ENCODE results near the gene KIF26B. TPM values are rescaled to one million over a fixed set of nuclear protein-coding genes. Genes with fewer than 3 reads are reported as not detected.
A peak's percentile ranks its signal among the peaks of the same experiment; 100 is the strongest.

Gene KIF26B
- total RNA-seq, 2 experiments from 2014 or later: 0.60 to 0.84 TPM

DNA sequence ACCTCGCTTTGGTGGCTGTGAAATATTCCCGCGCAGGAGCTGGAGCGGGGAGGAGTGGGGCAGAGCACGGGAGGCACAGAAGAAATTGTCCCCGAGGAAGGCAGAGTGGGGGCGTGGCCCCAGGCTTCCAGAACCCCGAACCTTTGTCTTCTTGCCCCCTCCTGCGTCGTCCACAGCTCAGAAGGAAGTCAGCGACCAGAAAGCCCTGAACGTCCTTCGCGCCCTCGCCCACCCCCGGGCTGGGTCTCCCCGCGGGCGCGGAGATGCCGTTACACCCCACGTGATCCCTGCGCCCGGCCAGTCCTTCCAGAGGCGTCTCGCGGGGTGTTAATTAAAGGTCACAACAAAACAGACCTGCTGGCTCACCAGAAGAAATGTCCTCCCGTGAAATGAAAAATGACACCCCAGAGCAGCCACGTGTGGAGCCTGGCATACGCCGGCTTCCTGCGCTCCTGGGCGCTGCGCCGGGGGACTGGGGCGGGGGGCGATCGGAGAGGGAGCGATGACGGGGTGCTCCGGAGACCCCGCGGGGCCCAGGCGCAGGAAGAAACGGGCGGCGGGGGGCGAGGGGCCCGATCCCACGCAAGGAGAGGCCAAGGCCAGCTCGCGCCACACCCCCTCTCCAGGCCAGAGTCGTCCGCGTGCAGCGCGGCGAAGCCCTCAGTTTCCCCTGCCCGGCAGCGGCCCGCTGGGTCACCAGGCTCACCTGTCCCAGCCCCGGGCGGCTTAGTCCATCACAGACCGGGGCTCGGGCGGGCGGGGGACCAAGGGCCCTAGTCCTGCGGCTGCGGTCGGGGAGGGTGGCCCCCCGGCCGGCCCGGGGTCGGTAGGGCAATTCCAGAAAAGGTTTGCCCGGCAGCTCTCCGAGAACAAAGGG, 995 bp upstream of the KIF26B start:
- peaks cover 15% of the 10 kb centered on the region for H3K4me1 Mint-ChIP-seq
- H3K9me3 Mint-ChIP-seq: no peaks in the 10 kb centered on the region
- H3K27me3 Mint-ChIP-seq: peaks cover 72% of the 10 kb centered on the region
- peak overlapping the region; percentile 48 for H3K27ac Mint-ChIP-seq
- peak overlapping the region; percentile 73 for H3K4me3 Mint-ChIP-seq
- no peaks in the 10 kb centered on the region for H3K36me3 Mint-ChIP-seq
- DNase-seq: peak; percentile 10

DNA sequence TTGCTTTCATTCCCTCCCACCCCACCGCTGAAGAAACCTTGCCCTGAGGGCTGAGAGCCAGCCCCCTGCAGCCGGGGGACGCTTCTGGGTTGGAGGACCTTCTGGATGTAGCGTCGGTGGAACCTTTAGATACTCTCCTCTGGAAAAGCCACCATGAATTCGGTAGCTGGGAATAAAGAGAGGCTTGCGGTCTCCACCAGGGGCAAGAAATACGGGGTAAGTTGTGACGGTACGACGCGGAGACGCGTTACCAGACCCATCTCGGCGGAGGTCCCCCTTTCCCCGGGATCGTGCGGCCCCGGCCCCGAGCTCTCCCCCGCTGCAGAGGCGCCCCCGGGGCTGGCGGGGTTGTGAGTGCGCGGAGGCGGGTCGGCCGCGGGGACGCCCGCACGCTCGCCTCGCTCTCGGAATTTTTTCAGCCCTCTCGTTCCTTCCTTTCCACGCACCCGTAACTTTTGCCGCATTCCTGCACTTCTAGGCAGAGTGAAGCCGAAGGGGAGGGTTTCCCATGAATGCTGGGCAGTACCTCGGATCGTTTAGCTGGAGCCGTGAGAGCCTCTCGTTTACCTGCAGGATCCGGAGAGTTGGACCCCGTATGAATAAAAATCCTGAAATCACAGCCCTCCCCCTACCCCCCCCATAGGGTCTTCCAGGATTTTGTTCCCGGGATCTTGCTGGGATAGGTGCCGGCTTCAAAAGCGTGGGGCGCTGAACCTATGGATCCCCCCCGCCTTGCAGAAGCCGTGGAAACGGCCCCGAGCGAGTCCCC, 671 bp downstream of the KIF26B start:
- H3K9me3 Mint-ChIP-seq: peaks cover 7% of the 10 kb centered on the region
- peaks cover 82% of the 10 kb centered on the region for H3K27me3 Mint-ChIP-seq
- H3K27ac Mint-ChIP-seq: no peak overlapping the region
- DNase-seq: peak; percentile 11
- H3K4me1 Mint-ChIP-seq: peaks cover 15% of the 10 kb centered on the region
- H3K36me3 Mint-ChIP-seq: no peaks in the 10 kb centered on the region
- H3K4me3 Mint-ChIP-seq: peak overlapping the region; percentile 76

- peaks cover 15% of the 10 kb centered on the region for H3K4me1 Mint-ChIP-seq
- no peak overlapping the region for H3K27ac Mint-ChIP-seq
These were observed 1.4 kb downstream of the KIF26B start for GRCh38 chr1:245156041-245156735.

DNA sequence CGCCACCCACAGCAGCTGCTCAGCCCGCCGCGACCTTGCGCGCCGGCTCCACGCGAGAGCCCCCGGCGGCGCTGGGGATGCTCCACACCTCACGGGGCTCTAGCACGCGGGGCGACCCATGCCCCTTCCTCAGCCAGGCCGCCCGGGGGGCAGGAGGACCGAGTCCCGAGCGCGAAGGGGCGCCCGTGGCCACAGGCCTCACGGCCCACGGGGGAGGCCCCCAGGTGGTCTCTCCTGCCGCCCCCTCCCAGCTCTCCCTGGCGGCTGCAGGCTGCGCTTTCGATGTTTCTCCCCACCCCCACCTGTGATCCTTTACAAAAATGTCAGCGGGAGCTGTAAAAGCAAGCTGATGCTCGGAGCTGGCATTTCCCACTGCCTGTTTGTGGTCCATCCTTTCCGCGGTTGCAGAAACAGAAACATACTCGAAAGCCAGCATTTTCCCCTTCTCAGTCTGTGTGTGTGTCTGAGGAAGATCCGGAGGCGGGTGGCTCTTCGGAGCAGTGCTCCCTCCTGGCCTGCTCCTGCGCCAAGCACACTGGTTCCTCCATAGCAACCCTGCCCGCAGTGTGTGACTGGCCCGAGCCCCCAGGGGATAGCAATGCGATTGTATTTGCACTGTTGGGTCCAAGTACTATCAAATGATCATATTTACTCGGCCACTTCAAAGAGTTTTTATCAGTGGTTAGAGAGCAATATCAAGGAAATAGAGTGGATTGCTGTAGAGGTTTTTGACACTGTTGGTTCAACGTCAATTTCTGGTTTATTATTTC, 2.1 kb downstream of the KIF26B start:
- Mint-ChIP-seq H3K27ac (peak overlapping the region; percentile 34), H3K4me1 (peaks cover 15% of the 10 kb centered on the region), H3K27me3 (peaks cover 79% of the 10 kb centered on the region), H3K36me3 (no peaks in the 10 kb centered on the region), H3K4me3 (peak overlapping the region; percentile 71), H3K9me3 (peaks cover 7% of the 10 kb centered on the region)
- DNase-seq: peak; percentile 32

More at GRCh38 chr1:245156041-245156735, 1.4 kb downstream of the KIF26B start:
- Mint-ChIP-seq H3K9me3 (peaks cover 7% of the 10 kb centered on the region), H3K4me3 (peak overlapping the region; percentile 76), H3K36me3 (no peaks in the 10 kb centered on the region), H3K27me3 (peaks cover 82% of the 10 kb centered on the region)
- peak; percentile 90 for DNase-seq

- Mint-ChIP-seq H3K27me3 (peaks cover 71% of the 10 kb centered on the region), H3K4me3 (no peak overlapping the region), H3K9me3 (peaks cover 7% of the 10 kb centered on the region), H3K27ac (no peak overlapping the region), H3K4me1 (peaks cover 9% of the 10 kb centered on the region), H3K36me3 (no peaks in the 10 kb centered on the region)
- DNase-seq: no peak
These were observed 4.1 kb downstream of the KIF26B start for GRCh38 chr1:245158913-245159312.

GRCh38 chr1:245160288-245160687, 5.5 kb downstream of the KIF26B start:
- peaks cover 7% of the 10 kb centered on the region for H3K9me3 Mint-ChIP-seq
- H3K27me3 Mint-ChIP-seq: peaks cover 74% of the 10 kb centered on the region
- no peak overlapping the region for H3K27ac Mint-ChIP-seq
- no peaks in the 10 kb centered on the region for H3K36me3 Mint-ChIP-seq
- H3K4me3 Mint-ChIP-seq: no peak overlapping the region
- peaks cover 4% of the 10 kb centered on the region for H3K4me1 Mint-ChIP-seq
- DNase-seq: no peak

DNA sequence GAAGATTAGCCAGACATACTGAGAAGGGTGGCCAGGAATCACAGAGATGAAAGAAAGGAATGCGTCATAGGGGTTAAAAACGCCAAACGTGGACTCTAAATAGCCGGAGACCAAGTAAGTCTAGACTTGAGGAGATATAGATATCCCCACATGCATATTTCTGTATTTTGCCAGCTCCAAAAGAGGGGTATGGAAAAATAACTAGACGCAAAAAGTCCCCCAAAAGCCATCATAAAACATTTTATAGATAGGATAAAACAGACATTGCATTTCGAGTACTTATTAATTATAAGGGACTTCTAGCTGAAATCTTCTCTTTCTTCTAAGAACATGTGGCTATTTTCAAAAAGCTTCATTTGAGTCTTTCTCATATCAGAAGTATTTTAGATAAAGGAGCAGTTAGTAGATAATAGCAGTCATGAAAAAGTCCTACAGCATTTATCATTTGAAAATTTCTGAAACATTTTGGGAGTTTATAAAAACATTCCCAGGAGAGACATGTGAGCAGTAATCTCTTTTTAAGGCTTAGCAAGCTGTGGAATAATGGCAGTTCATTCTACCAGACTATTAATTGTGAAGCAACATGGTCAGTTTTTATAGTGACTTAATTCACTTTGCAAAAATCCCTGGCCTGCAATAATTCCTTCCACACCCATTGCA, 6.1 kb downstream of the KIF26B start:
- Mint-ChIP-seq H3K36me3 (no peaks in the 10 kb centered on the region), H3K4me3 (no peak overlapping the region), H3K9me3 (peaks cover 7% of the 10 kb centered on the region), H3K27me3 (peaks cover 73% of the 10 kb centered on the region), H3K4me1 (peaks cover 3% of the 10 kb centered on the region), H3K27ac (no peak overlapping the region)
- DNase-seq: no peak

DNA sequence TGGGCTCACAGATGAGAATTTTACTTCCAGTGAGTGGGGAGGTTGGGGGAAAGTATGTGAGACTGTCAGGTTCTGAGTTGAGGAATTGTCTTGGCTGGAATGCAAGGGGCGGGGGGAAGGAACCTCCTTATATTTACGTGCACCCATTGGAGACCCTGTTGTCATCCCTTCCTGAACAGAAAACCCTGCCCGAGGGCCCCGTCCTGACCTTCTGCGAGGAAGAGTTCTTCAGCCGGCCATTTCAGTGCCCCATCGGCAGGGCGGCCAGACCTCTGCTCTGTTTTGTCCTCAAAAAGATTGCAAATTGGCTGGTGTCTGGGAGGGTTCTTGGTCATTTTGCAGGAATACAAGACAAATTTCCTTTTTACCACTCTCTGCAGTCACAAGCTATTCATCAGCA, 7.1 kb downstream of the KIF26B start:
- peaks cover 7% of the 10 kb centered on the region for H3K9me3 Mint-ChIP-seq
- no peaks in the 10 kb centered on the region for H3K36me3 Mint-ChIP-seq
- H3K4me1 Mint-ChIP-seq: peaks cover 3% of the 10 kb centered on the region
- H3K27ac Mint-ChIP-seq: no peak overlapping the region
- peaks cover 81% of the 10 kb centered on the region for H3K27me3 Mint-ChIP-seq
- no peak for DNase-seq
- no peak overlapping the region for H3K4me3 Mint-ChIP-seq

GRCh38 chr1:245166471-245166885, 11.7 kb downstream of the KIF26B start:
- Mint-ChIP-seq H3K27me3 (peaks cover 70% of the 10 kb centered on the region), H3K9me3 (no peaks in the 10 kb centered on the region), H3K4me3 (no peak overlapping the region)

DNA sequence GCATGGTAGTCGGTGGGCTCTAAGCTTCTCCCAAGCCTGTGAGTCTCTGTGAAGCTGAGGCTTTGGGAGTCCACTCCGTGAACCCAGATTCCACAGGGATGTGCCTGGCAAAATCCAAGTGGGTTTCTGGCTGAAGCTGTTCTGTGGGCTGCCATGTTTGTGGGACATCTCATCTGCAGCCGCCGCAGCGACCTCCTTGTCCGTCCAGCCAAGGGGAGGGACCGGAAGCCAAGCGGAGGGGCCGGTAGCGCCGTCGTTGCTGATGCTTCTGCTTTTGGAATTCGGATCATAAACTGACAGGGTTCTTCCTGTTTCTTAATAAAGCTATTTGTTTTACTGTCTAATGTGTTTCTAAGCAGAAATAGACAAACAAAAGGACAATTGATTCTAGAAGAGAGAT, 13.3 kb downstream of the KIF26B start:
- no peak overlapping the region for H3K27ac Mint-ChIP-seq

More at GRCh38 chr1:245166471-245166885, 11.7 kb downstream of the KIF26B start:
- H3K27ac Mint-ChIP-seq: no peak overlapping the region
- no peak for DNase-seq
- H3K4me1 Mint-ChIP-seq: peaks cover 2% of the 10 kb centered on the region
- no peaks in the 10 kb centered on the region for H3K36me3 Mint-ChIP-seq

DNA sequence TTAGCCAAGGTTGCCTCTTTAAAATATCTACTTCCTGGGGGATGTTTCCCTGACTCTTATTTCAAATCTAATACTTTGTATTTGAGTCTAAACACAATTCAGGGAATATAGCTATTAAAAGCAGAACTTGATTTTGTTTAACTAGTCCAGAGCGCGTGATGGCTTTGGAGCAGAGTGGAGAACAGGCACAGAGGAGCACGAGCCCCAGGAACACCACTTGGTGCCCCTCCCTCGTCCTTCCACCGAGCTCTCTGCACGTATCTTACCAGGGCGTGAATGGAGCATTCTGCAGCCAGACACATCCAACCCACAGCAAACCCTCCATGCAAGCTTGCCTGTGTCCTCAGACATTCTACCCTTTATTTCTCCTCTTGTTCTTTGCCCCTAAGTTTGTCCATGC, 14.1 kb downstream of the KIF26B start:
- Mint-ChIP-seq H3K4me1 (peaks cover 2% of the 10 kb centered on the region), H3K27me3 (peaks cover 54% of the 10 kb centered on the region), H3K27ac (no peak overlapping the region), H3K9me3 (no peaks in the 10 kb centered on the region), H3K4me3 (no peak overlapping the region), H3K36me3 (no peaks in the 10 kb centered on the region)
- DNase-seq: no peak

More for the DNA sequence above, 13.3 kb downstream of the KIF26B start:
- H3K27me3 Mint-ChIP-seq: peaks cover 62% of the 10 kb centered on the region
- H3K9me3 Mint-ChIP-seq: no peaks in the 10 kb centered on the region
- peaks cover 2% of the 10 kb centered on the region for H3K4me1 Mint-ChIP-seq
- no peak for DNase-seq
- H3K36me3 Mint-ChIP-seq: no peaks in the 10 kb centered on the region
- H3K4me3 Mint-ChIP-seq: no peak overlapping the region

- peaks cover 52% of the 10 kb centered on the region for H3K27me3 Mint-ChIP-seq
- H3K27ac Mint-ChIP-seq: no peak overlapping the region
- H3K9me3 Mint-ChIP-seq: no peaks in the 10 kb centered on the region
- H3K4me3 Mint-ChIP-seq: no peak overlapping the region
- peaks cover 2% of the 10 kb centered on the region for H3K4me1 Mint-ChIP-seq
- DNase-seq: no peak
- H3K36me3 Mint-ChIP-seq: no peaks in the 10 kb centered on the region
These were observed 14.6 kb downstream of the KIF26B start for GRCh38 chr1:245169376-245169775.

DNA sequence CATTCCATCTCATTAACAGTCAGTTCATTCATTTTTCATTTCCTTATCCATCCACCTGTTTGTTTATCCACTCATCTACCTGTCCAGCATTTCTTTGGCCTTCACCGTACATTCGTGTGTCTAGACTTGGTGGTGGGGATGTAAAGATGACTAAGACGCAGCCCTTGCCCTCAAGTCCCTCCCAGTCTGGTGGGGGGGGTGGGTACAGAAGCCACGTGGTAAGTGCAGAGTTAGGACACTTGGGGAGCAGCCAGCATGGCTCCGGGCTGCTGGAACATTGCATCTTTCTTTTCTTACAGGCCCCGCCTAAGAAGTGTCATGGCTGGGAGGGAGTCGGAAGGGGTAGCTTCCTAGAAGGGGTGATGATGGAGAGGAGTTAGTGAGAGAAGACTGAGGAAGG, 17.2 kb downstream of the KIF26B start:
- no peaks in the 10 kb centered on the region for H3K9me3 Mint-ChIP-seq
- DNase-seq: no peak
- H3K36me3 Mint-ChIP-seq: no peaks in the 10 kb centered on the region
- no peak overlapping the region for H3K27ac Mint-ChIP-seq
- H3K4me1 Mint-ChIP-seq: peaks cover 2% of the 10 kb centered on the region
- H3K27me3 Mint-ChIP-seq: peaks cover 30% of the 10 kb centered on the region
- no peak overlapping the region for H3K4me3 Mint-ChIP-seq

DNA sequence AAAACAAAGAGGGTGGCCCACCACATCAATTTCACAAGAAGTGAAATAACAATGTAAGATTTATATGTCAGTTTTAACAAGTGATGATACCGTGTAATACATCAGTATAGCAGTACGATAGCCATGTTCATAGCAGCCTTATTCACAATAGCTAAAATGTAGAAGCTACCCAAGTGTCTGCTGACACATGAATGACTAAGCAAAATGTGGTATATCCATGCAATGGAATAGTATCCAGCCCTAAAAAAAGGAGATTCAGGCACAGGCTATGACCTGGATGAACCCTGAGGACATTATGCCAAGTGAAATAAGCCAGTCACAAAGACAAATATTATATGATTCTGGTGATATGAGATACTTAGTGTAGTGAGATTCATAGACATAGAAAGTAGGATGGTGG, 18.0 kb downstream of the KIF26B start:
- Mint-ChIP-seq H3K36me3 (no peaks in the 10 kb centered on the region), H3K4me1 (peaks cover 2% of the 10 kb centered on the region), H3K9me3 (no peaks in the 10 kb centered on the region), H3K4me3 (no peak overlapping the region), H3K27me3 (peaks cover 23% of the 10 kb centered on the region), H3K27ac (no peak overlapping the region)
- no peak for DNase-seq
